WTC11 (cell line): ENCODE measurements around the gene SMAD5. TPM values are rescaled to one million over a fixed set of nuclear protein-coding genes. Genes with fewer than 3 reads are reported as not detected.

Experiments used
- ATAC-seq: fragments of 200-7000 bp; cut with Tn5 transposase; 2 replicates; pipeline ENCODE4 v1.10.0; 2021; ENCODE audit warnings: mild to moderate bottlenecking, moderate library complexity
- CTCF ChIA-PET: fragments of 300-600 bp; sonication (Branson Sonifier 250); formaldehyde crosslinking; loops from one replicate; lab custom pipeline; 2021; ENCODE audit warnings: antibody characterized with exemption; lab: Charles Lee
- POLR2A ChIA-PET: fragments of 350-600 bp; sonication (Branson Sonifier 250); formaldehyde crosslinking; loops from one replicate; lab custom pipeline; 2021; ENCODE audit warnings: antibody characterized with exemption; lab: Charles Lee
- DNase-seq: peaks from one replicate; pipeline ENCODE4 v3.0.0; 2021; ENCODE audit warnings: low spot score
- H3K27ac Mint-ChIP-seq: 2 replicates; pipeline ENCODE4 v1.8.0; 2021; ENCODE audit warnings: mixed read lengths
- H3K27me3 Mint-ChIP-seq: 2 replicates; pipeline ENCODE4 v1.8.0; 2021; ENCODE audit warnings: low read depth, mild to moderate bottlenecking, moderate library complexity, mixed read lengths
- H3K36me3 Mint-ChIP-seq: 2 replicates; pipeline ENCODE4 v1.8.0; 2021; ENCODE audit warnings: mixed read lengths
- H3K4me1 Mint-ChIP-seq: 2 replicates; pipeline ENCODE4 v1.8.0; 2022; ENCODE audit warnings: mixed read lengths
- H3K4me3 Mint-ChIP-seq: 2 replicates; pipeline ENCODE4 v1.8.0; 2021; ENCODE audit warnings: mild to moderate bottlenecking, moderate library complexity, mixed read lengths
- H3K9me3 Mint-ChIP-seq: 2 replicates; pipeline ENCODE4 v1.8.0; 2021; ENCODE audit warnings: mixed read lengths
- CBFB ChIP-seq: sonication (generic); formaldehyde crosslinking; IDR thresholded peaks from 2 replicates; pipeline ENCODE4 v1.8.1; 2022; ENCODE audit warnings: mild to moderate bottlenecking, low read depth, missing genetic modification reagents
- CREM ChIP-seq: sonication (generic); formaldehyde crosslinking; IDR thresholded peaks from 2 replicates; pipeline ENCODE4 v1.8.1; 2022; ENCODE audit warnings: mild to moderate bottlenecking, missing genetic modification reagents, moderate library complexity
- ESRRA ChIP-seq: sonication (generic); formaldehyde crosslinking; IDR thresholded peaks from 2 replicates; pipeline ENCODE4 v1.8.1; 2022; ENCODE audit warnings: mild to moderate bottlenecking, missing genetic modification reagents, borderline replicate concordance
- ETV6 ChIP-seq: sonication (generic); formaldehyde crosslinking; IDR thresholded peaks from 2 replicates; pipeline ENCODE4 v1.8.1; 2022; ENCODE audit warnings: mild to moderate bottlenecking, missing genetic modification reagents
- JUN ChIP-seq: sonication (generic); formaldehyde crosslinking; IDR thresholded peaks from 2 replicates; pipeline ENCODE4 v1.8.0; 2023; ENCODE audit warnings: mild to moderate bottlenecking, missing genetic modification reagents
- MXD4 ChIP-seq: fragments of 250-450 bp; sonication (Bioruptor Pico); IDR thresholded peaks from 2 replicates; pipeline ENCODE4 v1.8.0; 2021; ENCODE audit warnings: mild to moderate bottlenecking, moderate library complexity, borderline replicate concordance
- NFE2L1 ChIP-seq: sonication (generic); formaldehyde crosslinking; IDR thresholded peaks from 2 replicates; pipeline ENCODE4 v1.8.1; 2023; ENCODE audit warnings: missing genetic modification reagents
- NR3C1 ChIP-seq: sonication (generic); formaldehyde crosslinking; conservative IDR thresholded peaks from 2 replicates; pipeline ENCODE4 v1.8.1; 2023; ENCODE audit warnings: low read depth, mild to moderate bottlenecking, missing genetic modification reagents
- PREB ChIP-seq: sonication (generic); formaldehyde crosslinking; IDR thresholded peaks from 2 replicates; pipeline ENCODE4 v1.8.1; 2022; ENCODE audit warnings: mild to moderate bottlenecking, missing genetic modification reagents, moderate library complexity, borderline replicate concordance
- PRRX2 ChIP-seq: fragments of 250-450 bp; sonication (Bioruptor Pico); IDR thresholded peaks from 2 replicates; pipeline ENCODE4 v1.8.0; 2021; ENCODE audit warnings: mild to moderate bottlenecking
- RELA ChIP-seq: sonication (generic); formaldehyde crosslinking; IDR thresholded peaks from 2 replicates; pipeline ENCODE4 v1.8.1; 2022; ENCODE audit warnings: missing genetic modification reagents, mild to moderate bottlenecking, borderline replicate concordance
- TCF7 ChIP-seq: sonication (generic); formaldehyde crosslinking; IDR thresholded peaks from 2 replicates; pipeline ENCODE4 v1.8.0; 2022; ENCODE audit warnings: mild to moderate bottlenecking, low read depth, missing genetic modification reagents, moderate library complexity
- USF1 ChIP-seq: sonication (generic); formaldehyde crosslinking; IDR thresholded peaks from 2 replicates; pipeline ENCODE4 v1.8.0; 2022; ENCODE audit warnings: mild to moderate bottlenecking, missing genetic modification reagents
- ZNF121 ChIP-seq: sonication (generic); formaldehyde crosslinking; IDR thresholded peaks from 2 replicates; pipeline ENCODE4 v1.8.0; 2023; ENCODE audit warnings: missing genetic modification reagents
- ZNF138 ChIP-seq: sonication (generic); formaldehyde crosslinking; conservative IDR thresholded peaks from 2 replicates; pipeline ENCODE4 v1.8.1; 2022; ENCODE audit warnings: mild to moderate bottlenecking, moderate library complexity, missing genetic modification reagents
- ZNF219 ChIP-seq: sonication (generic); formaldehyde crosslinking; IDR thresholded peaks from 2 replicates; pipeline ENCODE4 v1.8.0; 2023; ENCODE audit warnings: missing genetic modification reagents, mild to moderate bottlenecking, borderline replicate concordance
- ZNF317 ChIP-seq: sonication (generic); formaldehyde crosslinking; IDR thresholded peaks from 2 replicates; pipeline ENCODE4 v1.8.1; 2023; ENCODE audit warnings: low read depth, mild to moderate bottlenecking, moderate library complexity, missing genetic modification reagents, borderline replicate concordance
- ZNF423 ChIP-seq: fragments of 250-450 bp; sonication (Bioruptor Pico); IDR thresholded peaks from 2 replicates; pipeline ENCODE4 v2.1.2; 2022; ENCODE audit warnings: mild to moderate bottlenecking, moderate library complexity
- ZNF671 ChIP-seq: fragments of 250-450 bp; sonication (Bioruptor Pico); IDR thresholded peaks from 2 replicates; pipeline ENCODE4 v1.8.0; 2021; ENCODE audit warnings: mild to moderate bottlenecking
- total RNA-seq: library from RNA; stranded (reverse); gene quantifications from 3 replicates; pipeline ENCODE4 v1.2.3, GENCODE V29; 2021
- TF ChIP-seq, protein P1 (sequence below): fragments of 250-450 bp; sonication (Bioruptor Pico); IDR thresholded peaks from 2 replicates; pipeline ENCODE4 v1.9.0; 2021; ENCODE audit warnings: mild to moderate bottlenecking
- TF ChIP-seq, protein P2 (sequence below): sonication (generic); formaldehyde crosslinking; IDR thresholded peaks from 2 replicates; pipeline ENCODE4 v1.8.1; 2023; ENCODE audit warnings: mild to moderate bottlenecking, missing genetic modification reagents, moderate library complexity
- TF ChIP-seq, protein P3 (sequence below): sonication (generic); formaldehyde crosslinking; IDR thresholded peaks from 2 replicates; pipeline ENCODE4 v1.8.1; 2022; ENCODE audit warnings: low read depth, mild to moderate bottlenecking, moderate library complexity, missing genetic modification reagents, borderline replicate concordance
- TF ChIP-seq, protein P4 (sequence below): sonication (generic); formaldehyde crosslinking; IDR thresholded peaks from 2 replicates; pipeline ENCODE4 v1.8.0; 2022; ENCODE audit warnings: mild to moderate bottlenecking, missing genetic modification reagents
- TF ChIP-seq, protein P5 (sequence below): sonication (generic); formaldehyde crosslinking; IDR thresholded peaks from 2 replicates; pipeline ENCODE4 v1.8.0; 2022; ENCODE audit warnings: mild to moderate bottlenecking, missing genetic modification reagents

SMAD5 gene
- total RNA-seq, 1 experiment from 2014 or later: 65.2 TPM

- TF ChIP-seq USF1 (CRISPR knock-in tag) (no peak), ZNF138 (CRISPR knock-in tag) (no peak), NFE2L1 (CRISPR knock-in tag) (no peak), ESRRA (no peak), ETV6 (CRISPR knock-in tag) (no peak), PREB (CRISPR knock-in tag) (no peak), ZNF317 (no peak)
- TF ChIP-seq, protein P1, sequence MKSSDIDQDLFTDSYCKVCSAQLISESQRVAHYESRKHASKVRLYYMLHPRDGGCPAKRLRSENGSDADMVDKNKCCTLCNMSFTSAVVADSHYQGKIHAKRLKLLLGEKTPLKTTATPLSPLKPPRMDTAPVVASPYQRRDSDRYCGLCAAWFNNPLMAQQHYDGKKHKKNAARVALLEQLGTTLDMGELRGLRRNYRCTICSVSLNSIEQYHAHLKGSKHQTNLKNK (CRISPR knock-in tag): no peak
These were observed 19.0 kb upstream of the SMAD5 start (continued) for GRCh38 chr5:136113606-136114005.

- ATAC-seq (no peak), DNase-seq (no peak)
- H3K27ac Mint-ChIP-seq: no peak overlapping the region
- no peaks in the 10 kb centered on the region for H3K9me3 Mint-ChIP-seq
- 0 out of 2 replicates have a peak, but pooled peaks cover 4% of the 10 kb centered on the region for H3K4me1 Mint-ChIP-seq
- TF ChIP-seq RELA (CRISPR knock-in tag) (no peak), NR3C1 (CRISPR knock-in tag) (no peak), NFE2L1 (CRISPR knock-in tag) (no peak), MXD4 (no peak), ZNF423 (no peak), TCF7 (CRISPR knock-in tag) (no peak), CREM (CRISPR knock-in tag) (no peak), ZNF671 (CRISPR knock-in tag) (no peak), JUN (CRISPR knock-in tag) (no peak), ZNF121 (no peak), CBFB (CRISPR knock-in tag) (no peak), ZNF219 (no peak), ZNF138 (CRISPR knock-in tag) (no peak), PRRX2 (CRISPR knock-in tag) (no peak)
- TF ChIP-seq, protein P2, sequence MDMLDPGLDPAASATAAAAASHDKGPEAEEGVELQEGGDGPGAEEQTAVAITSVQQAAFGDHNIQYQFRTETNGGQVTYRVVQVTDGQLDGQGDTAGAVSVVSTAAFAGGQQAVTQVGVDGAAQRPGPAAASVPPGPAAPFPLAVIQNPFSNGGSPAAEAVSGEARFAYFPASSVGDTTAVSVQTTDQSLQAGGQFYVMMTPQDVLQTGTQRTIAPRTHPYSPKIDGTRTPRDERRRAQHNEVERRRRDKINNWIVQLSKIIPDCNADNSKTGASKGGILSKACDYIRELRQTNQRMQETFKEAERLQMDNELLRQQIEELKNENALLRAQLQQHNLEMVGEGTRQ (CRISPR knock-in tag): no peak
- TF ChIP-seq, protein P3, sequence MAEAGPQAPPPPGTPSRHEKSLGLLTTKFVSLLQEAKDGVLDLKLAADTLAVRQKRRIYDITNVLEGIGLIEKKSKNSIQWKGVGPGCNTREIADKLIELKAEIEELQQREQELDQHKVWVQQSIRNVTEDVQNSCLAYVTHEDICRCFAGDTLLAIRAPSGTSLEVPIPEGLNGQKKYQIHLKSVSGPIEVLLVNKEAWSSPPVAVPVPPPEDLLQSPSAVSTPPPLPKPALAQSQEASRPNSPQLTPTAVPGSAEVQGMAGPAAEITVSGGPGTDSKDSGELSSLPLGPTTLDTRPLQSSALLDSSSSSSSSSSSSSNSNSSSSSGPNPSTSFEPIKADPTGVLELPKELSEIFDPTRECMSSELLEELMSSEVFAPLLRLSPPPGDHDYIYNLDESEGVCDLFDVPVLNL (CRISPR knock-in tag): no peak
- TF ChIP-seq, protein P4, sequence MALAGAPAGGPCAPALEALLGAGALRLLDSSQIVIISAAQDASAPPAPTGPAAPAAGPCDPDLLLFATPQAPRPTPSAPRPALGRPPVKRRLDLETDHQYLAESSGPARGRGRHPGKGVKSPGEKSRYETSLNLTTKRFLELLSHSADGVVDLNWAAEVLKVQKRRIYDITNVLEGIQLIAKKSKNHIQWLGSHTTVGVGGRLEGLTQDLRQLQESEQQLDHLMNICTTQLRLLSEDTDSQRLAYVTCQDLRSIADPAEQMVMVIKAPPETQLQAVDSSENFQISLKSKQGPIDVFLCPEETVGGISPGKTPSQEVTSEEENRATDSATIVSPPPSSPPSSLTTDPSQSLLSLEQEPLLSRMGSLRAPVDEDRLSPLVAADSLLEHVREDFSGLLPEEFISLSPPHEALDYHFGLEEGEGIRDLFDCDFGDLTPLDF (CRISPR knock-in tag): no peak
- TF ChIP-seq, protein P5, sequence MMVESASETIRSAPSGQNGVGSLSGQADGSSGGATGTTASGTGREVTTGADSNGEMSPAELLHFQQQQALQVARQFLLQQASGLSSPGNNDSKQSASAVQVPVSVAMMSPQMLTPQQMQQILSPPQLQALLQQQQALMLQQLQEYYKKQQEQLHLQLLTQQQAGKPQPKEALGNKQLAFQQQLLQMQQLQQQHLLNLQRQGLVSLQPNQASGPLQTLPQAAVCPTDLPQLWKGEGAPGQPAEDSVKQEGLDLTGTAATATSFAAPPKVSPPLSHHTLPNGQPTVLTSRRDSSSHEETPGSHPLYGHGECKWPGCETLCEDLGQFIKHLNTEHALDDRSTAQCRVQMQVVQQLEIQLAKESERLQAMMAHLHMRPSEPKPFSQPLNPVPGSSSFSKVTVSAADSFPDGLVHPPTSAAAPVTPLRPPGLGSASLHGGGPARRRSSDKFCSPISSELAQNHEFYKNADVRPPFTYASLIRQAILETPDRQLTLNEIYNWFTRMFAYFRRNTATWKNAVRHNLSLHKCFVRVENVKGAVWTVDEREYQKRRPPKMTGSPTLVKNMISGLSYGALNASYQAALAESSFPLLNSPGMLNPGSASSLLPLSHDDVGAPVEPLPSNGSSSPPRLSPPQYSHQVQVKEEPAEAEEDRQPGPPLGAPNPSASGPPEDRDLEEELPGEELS (CRISPR knock-in tag): no peak
- CTCF ChIA-PET: interaction anchor here (0.5 to 1.2 kb wide), 2 partner anchors 98 to 386 kb away, joined by 3 read pairs; no protein-coding TSS in a partner anchor
- H3K27me3 Mint-ChIP-seq: peaks cover 3% of the 10 kb centered on the region
- POLR2A ChIA-PET: no interaction called here
- H3K4me3 Mint-ChIP-seq: no peak overlapping the region
- H3K36me3 Mint-ChIP-seq: no peaks in the 10 kb centered on the region
These were observed 18.1 kb upstream of the SMAD5 start for GRCh38 chr5:136114414-136115125.
